Adrenal gland (tissue), 5 donors: ENCODE data around the gene SHOC2.

Experiments used
- POLR2A ChIP-seq, 2 donors: fragments of 450-650 bp; IDR thresholded peaks; one replicate each; pipeline ENCODE4 v1.6.1; 2017; ENCODE audit warnings: antibody characterized with exemption in 2 of 2, mild to moderate bottlenecking in 2 of 2, moderate library complexity in 1 of 2
- TF ChIP-seq, protein P1 (sequence below), 6 experiments: fragments of 450-650 bp in 4 of 6; fragments of 200-600 bp in 2 of 6; sonication (generic) in 1 of 6; IDR thresholded peaks; 1 replicate in 5 of 6; 2 replicates in 1 of 6; pipeline versions ENCODE4 v1.5.1 to v1.8.0; 2016 to 2021; ENCODE audit warnings: antibody characterized with exemption in 6 of 6, mild to moderate bottlenecking in 2 of 6, moderate library complexity in 1 of 6
- donor health status: DM: no; HTN: no; CAD: no.

GRCh38 chr10:110910138-110910537, 9.3 kb upstream of the SHOC2 start:
- TF ChIP-seq, protein P1, sequence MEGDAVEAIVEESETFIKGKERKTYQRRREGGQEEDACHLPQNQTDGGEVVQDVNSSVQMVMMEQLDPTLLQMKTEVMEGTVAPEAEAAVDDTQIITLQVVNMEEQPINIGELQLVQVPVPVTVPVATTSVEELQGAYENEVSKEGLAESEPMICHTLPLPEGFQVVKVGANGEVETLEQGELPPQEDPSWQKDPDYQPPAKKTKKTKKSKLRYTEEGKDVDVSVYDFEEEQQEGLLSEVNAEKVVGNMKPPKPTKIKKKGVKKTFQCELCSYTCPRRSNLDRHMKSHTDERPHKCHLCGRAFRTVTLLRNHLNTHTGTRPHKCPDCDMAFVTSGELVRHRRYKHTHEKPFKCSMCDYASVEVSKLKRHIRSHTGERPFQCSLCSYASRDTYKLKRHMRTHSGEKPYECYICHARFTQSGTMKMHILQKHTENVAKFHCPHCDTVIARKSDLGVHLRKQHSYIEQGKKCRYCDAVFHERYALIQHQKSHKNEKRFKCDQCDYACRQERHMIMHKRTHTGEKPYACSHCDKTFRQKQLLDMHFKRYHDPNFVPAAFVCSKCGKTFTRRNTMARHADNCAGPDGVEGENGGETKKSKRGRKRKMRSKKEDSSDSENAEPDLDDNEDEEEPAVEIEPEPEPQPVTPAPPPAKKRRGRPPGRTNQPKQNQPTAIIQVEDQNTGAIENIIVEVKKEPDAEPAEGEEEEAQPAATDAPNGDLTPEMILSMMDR (IDR thresholded peaks at IDR 0.05): no peak
- no peak for TF ChIP-seq POLR2A (IDR thresholded peaks at IDR 0.05)
